ENCODE data around the gene MUC3A. TPM values are rescaled to one million over a fixed set of nuclear protein-coding genes. Genes with fewer than 3 reads are reported as not detected.

The MUC3A gene
- total RNA-seq, 1 experiment from 2014 or later, result 29.2 TPM

GRCh38 chr7:100966542-100967291 is 17.4 kb downstream of the MUC3A start:
- peaks cover 5% of the 10 kb centered on the region; the same call in 1 of the 2 replicates for H3K4me1 ChIP-seq (ENCODE audit: insufficient read depth, low read length)
- peak overlapping the region; percentile 81 to 82 for H3K4me3 Mint-ChIP-seq

More at GRCh38 chr7:100966542-100967291, 17.4 kb downstream of the MUC3A start:
- Histone ChIP-seq H2AFZ (ENCODE audit: low read length) (no peak overlapping the region), H4K91ac (ENCODE audit: insufficient read length, low read depth, low read length) (no peak overlapping the region), H4K5ac (ENCODE audit: insufficient read length, low read depth, low read length) (no peak overlapping the region), H3K27me3 (ENCODE audit: insufficient read depth, low read length) (peaks cover 6% of the 10 kb centered on the region; the same call in 1 of the 2 replicates), H3K9me3 (ENCODE audit: control insufficient read depth, low read depth, low read length) (no peaks in the 10 kb centered on the region), H2BK15ac (ENCODE audit: low read depth, low read length) (no peak overlapping the region), H3K79me2 (ENCODE audit: insufficient read depth, low read length) (no peaks in the 10 kb centered on the region), H2BK20ac (ENCODE audit: low read depth, low read length, poor library complexity, severe bottlenecking) (no peak overlapping the region), H2BK12ac (ENCODE audit: insufficient read length, low read depth, low read length) (no peak overlapping the region), H3K79me1 (ENCODE audit: insufficient read depth, low read depth, low read length, poor library complexity, severe bottlenecking) (no peaks in the 10 kb centered on the region), H3K23ac (ENCODE audit: insufficient read length, low read depth, low read length) (no peak overlapping the region), H3K9ac (ENCODE audit: extremely low read depth, insufficient read length, low read length) (no peak overlapping the region), H2BK120ac (ENCODE audit: low read depth, low read length, poor library complexity, severe bottlenecking) (no peak overlapping the region), H2AK5ac (ENCODE audit: insufficient read length, low read length) (no peak overlapping the region), H3K4me2 (ENCODE audit: insufficient read depth, insufficient read length, low read length) (peak overlapping the region; percentile 46), H3K4ac (ENCODE audit: low read depth, low read length) (no peak overlapping the region), H3K56ac (ENCODE audit: insufficient read length, low read depth, low read length) (no peak overlapping the region), H3K18ac (ENCODE audit: insufficient read length, low read depth, low read length) (no peak overlapping the region), H4K20me1 (ENCODE audit: control insufficient read depth, insufficient read depth, insufficient read length) (no peaks in the 10 kb centered on the region), H4K8ac (replicated peaks; ENCODE audit: insufficient read length, low read depth, low read length) (no peak overlapping the region), H2BK5ac (ENCODE audit: insufficient read length, low read length) (no peak overlapping the region), H3K14ac (ENCODE audit: insufficient read depth, low read length) (no peak overlapping the region), H3K27ac (ENCODE audit: insufficient read length, low read depth, low read length) (no peak overlapping the region), H3T11ph (ENCODE audit: low read length) (no peak overlapping the region), H3K23me2 (ENCODE audit: insufficient read length, low read depth, low read length, poor library complexity, severe bottlenecking) (peaks cover 12% of the 10 kb centered on the region)
- no CpG with 5 or more reads among the region's 40 CpGs for WGBS (ENCODE audit: extremely low coverage, insufficient read length, low lambda C conversion rate)
- H3K36me3 Mint-ChIP-seq (ENCODE audit: insufficient read depth in 1 of 3, low read depth in 3 of 3), result peaks cover 0 to 8% (median 0%) of the 10 kb centered on the region in 3 experiments; a peak in 2 of 7 replicates
- TF ChIP-seq, protein P1, sequence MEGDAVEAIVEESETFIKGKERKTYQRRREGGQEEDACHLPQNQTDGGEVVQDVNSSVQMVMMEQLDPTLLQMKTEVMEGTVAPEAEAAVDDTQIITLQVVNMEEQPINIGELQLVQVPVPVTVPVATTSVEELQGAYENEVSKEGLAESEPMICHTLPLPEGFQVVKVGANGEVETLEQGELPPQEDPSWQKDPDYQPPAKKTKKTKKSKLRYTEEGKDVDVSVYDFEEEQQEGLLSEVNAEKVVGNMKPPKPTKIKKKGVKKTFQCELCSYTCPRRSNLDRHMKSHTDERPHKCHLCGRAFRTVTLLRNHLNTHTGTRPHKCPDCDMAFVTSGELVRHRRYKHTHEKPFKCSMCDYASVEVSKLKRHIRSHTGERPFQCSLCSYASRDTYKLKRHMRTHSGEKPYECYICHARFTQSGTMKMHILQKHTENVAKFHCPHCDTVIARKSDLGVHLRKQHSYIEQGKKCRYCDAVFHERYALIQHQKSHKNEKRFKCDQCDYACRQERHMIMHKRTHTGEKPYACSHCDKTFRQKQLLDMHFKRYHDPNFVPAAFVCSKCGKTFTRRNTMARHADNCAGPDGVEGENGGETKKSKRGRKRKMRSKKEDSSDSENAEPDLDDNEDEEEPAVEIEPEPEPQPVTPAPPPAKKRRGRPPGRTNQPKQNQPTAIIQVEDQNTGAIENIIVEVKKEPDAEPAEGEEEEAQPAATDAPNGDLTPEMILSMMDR (conservative IDR thresholded peaks at IDR 0.05), result no peak
- peak overlapping the region in 1 of 3 experiments; percentile 24; a peak in 1 of 7 replicates for H3K27ac Mint-ChIP-seq
- H3K27me3 Mint-ChIP-seq (ENCODE audit: low read depth), result peaks cover 56% of the 10 kb centered on the region
- no peaks in the 10 kb centered on the region; a peak in 1 of 5 replicates for H3K9me3 Mint-ChIP-seq
- H3K4me1 Mint-ChIP-seq, result peaks cover 35 to 39% of the 10 kb centered on the region in 2 experiments
- DNase-seq, result peak; percentile 50

Data from H9 (cell line).